ENCODE measurements around the gene STIMATE. TPM values are rescaled to one million over a fixed set of nuclear protein-coding genes. Genes with fewer than 3 reads are reported as not detected.
A peak's percentile ranks its signal among the peaks of the same experiment; 100 is the strongest.

Gene STIMATE
- total RNA-seq, 1 experiment from 2014 or later = 5.1 TPM

DNA sequence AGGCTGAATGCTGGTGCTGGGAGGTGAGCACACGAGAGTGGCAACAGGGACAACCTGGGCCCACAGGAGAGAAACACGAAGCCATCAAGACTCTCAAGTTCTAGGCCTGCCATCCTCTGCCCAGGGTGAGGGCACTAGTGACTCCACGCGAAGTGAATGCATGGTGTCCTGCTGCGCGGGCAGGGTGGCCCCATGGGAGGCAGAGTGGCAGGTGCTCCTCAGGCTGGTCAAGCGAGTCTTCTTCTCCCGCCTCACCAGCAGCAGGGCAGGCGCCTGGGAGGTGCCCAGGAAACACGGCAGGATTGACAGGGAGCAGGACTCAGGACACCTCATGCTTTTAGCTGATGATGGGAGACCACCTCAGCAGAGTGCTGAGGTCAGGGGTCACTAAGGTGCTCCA, 26.9 kb downstream of the STIMATE start:
- no peak for DNase-seq (ENCODE audit: low spot score)

GRCh38 chr3:52866427-52866826, 30.9 kb downstream of the STIMATE start:
- no peak for DNase-seq (ENCODE audit: low spot score)

DNA sequence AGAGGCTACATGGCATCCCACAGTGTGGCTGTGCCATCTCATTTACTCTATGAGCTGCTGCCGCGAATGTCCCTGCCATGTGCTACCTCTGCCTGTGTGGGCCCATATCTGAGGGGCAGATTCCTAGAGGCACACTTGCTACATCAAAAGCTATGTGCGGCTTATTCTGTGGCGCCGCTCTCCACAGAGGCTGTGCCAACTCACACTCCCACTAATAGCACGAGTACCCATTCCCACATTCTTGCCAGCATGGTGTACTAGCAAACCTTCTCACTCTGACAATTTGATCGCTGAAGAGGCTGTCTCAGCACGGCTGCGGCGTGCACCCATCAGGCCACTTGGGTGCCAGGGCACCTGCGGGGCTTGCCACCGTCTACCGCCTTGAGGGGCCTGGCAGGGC, 31.4 kb downstream of the STIMATE start:
- DNase-seq (ENCODE audit: low spot score) = no peak

DNA sequence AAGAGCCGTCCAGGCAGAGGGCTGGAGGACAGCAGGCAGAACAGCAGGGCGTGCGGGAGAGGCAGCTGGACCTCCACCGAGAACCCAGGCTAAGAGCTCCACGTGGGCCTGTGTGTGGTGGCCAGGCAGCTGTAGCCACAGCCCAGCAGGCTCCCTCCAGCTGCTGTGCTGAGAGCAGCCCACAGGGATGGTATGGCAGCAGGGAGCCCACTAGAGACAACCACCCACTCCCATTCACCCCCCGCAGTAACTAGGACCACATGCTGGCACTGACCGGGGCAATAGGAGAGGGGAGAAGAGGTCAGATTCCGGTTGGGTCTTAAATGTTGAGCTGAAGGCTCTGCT, 37.0 kb downstream of the STIMATE start:
- DNase-seq (ENCODE audit: low spot score) = no peak

- no peak for DNase-seq (ENCODE audit: low spot score)
Measured at GRCh38 chr3:52859686-52860423, 37.5 kb downstream of the STIMATE start.

- DNase-seq (ENCODE audit: low spot score) = no peak
Measured at GRCh38 chr3:52857864-52858263, 39.5 kb downstream of the STIMATE start.

GRCh38 chr3:52857133-52857532, 40.2 kb downstream of the STIMATE start:
- no peak for DNase-seq (ENCODE audit: low spot score)

- no peak for DNase-seq (ENCODE audit: low spot score)
Measured at GRCh38 chr3:52856666-52857065, 40.7 kb downstream of the STIMATE start.

GRCh38 chr3:52854013-52854412, 43.3 kb downstream of the STIMATE start:
- DNase-seq (ENCODE audit: low spot score) = no peak

DNA sequence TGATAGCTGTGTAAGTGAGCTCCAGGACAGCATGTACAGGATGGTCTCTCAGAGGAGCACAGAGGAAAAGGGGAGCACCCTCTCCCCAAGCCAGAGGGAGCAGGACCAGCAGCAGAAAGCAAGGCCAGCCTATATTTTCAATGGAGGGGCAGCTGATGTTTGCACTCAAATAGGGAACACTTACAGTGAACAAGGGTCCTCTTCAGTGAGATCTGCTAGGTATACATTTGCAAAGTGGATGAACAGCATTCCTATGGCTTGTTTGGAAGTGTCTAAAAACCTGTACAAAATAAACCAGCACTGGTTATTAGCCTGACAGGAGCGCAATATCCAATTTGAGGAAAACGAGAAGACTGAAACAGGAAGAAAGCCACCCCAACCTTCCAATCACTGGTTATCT, 44.9 kb downstream of the STIMATE start:
- DNase-seq (ENCODE audit: low spot score) = no peak

DNA sequence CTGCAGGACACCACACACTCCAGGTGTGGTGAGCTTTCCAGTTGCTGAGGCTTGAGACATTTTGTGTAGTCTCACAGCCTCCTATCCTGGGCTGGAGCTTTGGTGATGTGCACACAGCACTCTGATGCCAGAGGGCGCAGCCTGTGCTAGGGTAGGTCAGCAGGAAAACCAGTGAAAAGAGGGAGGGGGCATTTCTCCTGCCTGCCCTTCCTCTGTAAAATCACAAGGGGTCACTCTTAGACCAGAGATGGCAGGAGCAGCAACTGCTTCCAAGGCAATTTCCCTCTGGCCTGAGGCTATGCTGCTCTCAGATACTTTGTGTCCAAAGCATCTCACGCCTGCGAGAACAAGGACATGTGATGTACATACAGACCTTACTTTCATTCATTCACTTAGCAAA, 46.0 kb downstream of the STIMATE start:
- DNase-seq (ENCODE audit: low spot score) = peak; percentile 56

DNA sequence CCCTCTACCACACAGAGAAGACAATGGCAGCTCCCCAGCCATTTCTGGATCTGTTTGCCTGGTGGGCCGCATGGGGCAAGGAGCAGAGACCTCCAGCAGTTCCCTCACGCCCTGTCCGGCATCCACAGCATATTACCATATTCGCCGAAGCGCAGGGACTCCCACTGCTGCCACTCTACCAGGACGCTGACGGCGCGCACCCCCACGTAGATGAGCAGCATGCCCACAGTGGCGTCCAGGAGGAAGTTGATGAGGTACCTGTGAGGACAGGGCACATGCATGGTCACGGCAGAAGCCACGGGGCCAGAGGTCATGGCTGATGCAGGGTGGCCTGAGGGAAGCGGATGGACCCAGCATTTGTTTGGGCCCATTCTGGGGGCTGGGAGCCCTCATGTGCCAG, 47.7 kb downstream of the STIMATE start:
- DNase-seq (ENCODE audit: low spot score) = no peak

- DNase-seq (ENCODE audit: low spot score) = no peak
Measured at GRCh38 chr3:52848617-52849016, 48.7 kb downstream of the STIMATE start.

DNA sequence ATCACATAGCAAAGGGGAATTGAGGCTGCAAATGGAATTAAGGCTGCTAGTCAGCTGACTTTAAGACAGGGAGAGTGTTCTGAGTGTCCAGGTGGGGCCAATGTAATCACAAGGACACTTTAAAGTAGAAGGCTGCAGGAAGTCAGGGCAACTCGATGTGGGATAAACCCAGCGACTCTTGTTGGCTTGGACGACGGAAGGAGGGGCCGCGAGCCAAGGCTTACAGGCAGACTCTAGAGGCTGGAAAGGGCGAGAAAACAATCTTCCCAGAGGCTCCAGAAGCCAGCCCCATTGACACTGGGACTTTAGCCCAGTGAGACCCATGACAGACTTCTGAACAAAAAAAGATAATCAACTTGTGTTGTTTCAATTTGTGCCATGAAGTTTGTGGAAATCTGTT, 49.6 kb downstream of the STIMATE start:
- DNase-seq (ENCODE audit: low spot score) = no peak

DNA sequence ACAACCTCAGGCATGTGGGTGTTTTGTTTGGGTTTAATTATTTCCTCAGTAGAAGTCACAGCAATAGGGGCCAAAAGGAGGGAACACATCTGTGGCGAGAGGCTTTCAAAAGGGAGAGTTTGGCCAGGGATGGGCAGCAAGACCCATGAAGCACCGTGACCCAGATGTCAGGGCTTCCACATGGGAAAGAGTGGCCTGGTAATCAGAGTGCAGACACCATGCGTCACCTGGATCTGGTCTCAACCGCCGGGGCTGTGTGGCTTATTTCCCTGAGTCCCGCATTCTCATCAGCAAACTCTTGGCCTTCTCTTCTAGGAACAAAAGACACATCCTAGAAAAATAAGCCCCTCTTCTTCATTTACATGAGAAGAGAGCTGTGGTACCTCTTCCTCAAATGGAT, 50.1 kb downstream of the STIMATE start:
- DNase-seq (ENCODE audit: low spot score) = no peak

DNA sequence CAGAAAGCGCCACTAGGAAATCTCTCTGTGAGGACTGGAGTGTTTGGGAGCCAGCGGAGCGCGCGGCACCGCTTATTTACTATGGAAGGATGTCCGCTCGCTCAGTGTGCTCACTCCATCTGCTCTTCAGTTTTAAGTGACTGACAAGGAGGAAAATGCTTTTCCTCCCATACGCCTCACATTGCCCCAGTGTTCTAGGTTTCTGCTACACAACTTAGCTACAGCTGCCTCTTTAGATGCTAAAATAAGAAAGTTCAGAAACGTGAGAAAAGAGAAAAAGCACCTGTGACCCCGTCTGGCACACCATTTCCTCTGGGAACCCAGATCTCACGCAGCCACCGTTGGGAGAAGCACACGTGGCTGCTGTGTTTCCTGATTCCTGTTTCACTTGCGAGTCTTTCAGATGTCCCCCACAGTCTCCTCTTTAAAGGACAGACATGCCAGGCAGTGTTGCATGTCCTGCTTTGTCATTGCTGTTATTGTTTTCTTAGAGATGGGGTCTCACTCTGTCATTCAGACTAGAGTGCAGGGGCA, 50.8 kb downstream of the STIMATE start:
- no peak for DNase-seq (ENCODE audit: low spot score)

DNA sequence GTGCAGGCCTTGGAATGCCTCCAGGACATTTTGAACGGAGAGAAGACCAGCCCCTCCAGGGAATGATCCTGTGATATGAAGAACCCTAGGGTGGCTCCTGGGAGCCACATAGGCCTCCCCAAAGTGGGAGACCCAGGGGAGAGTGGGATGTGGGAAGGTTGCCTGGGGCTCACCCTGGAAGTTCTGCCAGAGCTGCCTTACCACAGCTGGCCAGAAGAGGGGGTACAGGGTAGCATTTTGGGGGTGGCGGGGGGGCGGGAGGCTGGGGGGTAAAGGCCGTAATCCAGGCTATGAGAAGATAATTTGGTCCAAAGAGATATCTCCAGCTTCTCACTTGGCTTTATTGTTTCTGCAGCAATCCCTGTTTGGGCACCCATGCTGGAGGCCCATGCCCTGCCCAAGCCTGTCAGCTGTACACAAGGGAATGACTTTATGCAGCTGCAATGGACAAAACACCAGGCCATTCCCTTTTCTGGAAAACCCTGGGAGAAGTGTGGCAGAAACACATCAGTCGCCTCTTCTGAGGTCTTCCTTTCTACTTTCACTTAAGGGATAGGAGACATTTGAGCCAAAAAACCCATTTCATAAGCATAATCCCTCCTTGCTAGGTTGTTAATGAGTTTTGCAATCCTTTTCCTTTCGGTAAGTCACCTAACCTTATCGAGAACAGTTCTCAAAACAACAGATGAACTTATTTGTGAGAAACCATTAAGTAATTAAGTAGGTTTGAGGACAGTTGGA, 51.5 kb downstream of the STIMATE start:
- no peak for DNase-seq (ENCODE audit: low spot score)

GRCh38 chr3:52845157-52845556, 52.2 kb downstream of the STIMATE start:
- no peak for DNase-seq (ENCODE audit: low spot score)

DNA sequence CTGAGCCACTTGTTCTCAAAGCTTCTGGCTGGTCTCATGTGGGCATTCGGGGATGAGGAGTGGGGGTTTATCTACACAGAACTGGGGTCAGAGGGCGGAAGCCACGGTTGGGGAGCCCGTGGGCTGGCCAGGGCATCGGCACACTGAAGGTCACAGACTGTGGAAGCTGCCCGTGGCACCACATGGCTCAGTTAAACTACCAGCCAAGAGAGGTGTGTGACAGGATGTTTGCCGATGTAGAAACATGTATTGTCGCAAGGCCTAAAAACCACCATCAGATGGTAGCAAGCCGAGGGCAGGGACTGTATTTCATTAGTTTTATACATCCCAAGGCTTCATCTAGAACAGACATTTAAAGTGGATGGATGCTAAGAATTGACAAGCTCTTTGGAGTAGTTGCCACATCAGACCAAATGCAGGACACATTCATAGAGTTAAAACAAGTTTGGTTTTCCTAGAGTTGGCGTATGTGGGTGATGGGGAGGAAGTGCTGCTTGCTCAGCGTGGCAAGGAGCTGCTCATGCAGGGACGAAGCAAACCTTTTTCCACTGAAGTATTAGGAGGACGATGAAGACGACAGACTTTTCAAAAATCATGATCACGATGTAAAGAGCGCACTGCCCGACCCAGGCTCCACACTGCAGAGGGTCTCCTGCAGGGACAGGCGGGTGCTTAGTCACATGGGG, 52.9 kb downstream of the STIMATE start:
- no peak for DNase-seq (ENCODE audit: low spot score)

DNA sequence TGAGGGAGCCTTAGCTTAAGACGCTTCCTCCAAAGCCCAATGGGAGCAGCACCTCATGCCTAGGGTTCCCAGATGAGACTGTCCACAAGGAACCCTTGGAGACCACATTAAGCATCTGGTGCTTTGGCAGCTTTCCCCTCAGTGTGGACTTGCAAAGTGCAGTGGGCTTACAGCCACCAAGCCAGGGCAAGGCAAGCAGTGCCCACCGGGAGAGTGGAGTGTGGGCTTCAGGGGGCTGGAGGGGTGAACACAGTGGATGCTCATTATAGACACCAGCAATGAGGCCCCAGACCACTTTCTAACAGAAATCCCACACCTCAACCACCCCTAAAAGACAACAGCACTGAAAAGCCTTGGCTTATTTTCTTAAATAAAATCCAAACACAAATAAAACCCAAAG, 53.5 kb downstream of the STIMATE start:
- no peak for DNase-seq (ENCODE audit: low spot score)

DNA sequence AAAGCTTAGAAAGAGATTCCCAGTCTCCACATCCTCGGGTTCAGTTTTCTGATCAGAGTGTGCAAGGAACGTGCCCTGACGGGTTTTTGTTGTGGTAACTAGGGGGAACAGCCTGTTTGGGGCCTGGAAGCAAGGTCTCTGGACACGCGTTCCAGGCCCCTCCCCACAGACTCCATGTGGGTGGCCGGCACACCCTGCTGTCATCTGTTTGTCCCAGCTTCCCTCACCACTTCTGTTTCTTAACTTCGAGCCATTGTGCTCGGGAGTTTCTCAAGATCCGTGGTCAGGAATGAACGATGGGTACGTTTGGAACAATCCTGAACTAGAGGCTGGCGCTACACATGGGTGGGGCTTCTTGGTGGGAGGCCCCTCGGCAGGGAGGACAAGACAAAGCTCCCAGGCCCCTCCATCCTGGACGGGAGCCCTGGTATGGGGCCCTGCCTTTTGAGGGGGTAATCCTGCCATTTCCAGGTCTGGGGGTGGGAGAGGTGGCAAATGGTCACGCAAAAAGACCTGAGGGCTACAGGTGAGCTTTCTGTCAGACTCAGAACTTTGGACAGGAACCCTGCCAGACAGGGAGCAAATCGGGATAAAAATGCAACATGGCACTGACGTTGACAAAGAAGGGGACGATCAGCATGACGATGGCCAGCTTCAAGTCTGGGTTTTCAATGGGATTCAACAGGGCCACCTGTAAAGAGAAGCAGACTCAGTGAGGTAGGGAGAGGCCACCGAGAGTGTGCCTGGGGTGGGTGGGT, 54.1 kb downstream of the STIMATE start:
- DNase-seq (ENCODE audit: low spot score) = no peak

GRCh38 chr3:52842424-52842823, 54.9 kb downstream of the STIMATE start:
- no peak for DNase-seq (ENCODE audit: low spot score)

Measured in HT-29 (cell line).